IMR-90 (cell line): ENCODE data around the gene MYO5A. TPM values are rescaled to one million over a fixed set of nuclear protein-coding genes. Genes with fewer than 3 reads are reported as not detected.

ENCODE experiments used
- ATAC-seq: fragments of 200-7000 bp; cut with Tn5 transposase; 2 replicates; pipeline ENCODE4 v1.9.1; 2020; ENCODE audit warnings: low read depth, mild to moderate bottlenecking, moderate library complexity
- BruUV-seq: library from RNA; stranded (reverse); fragments of 400-500 nt; replicated peaks from 2 replicates; lab custom pipeline; 2021; lab: Mats Ljungman, UMichigan
- CTCF ChIA-PET: fragments of 300-600 bp; formaldehyde crosslinking; extraction: SDS; loops from one replicate; lab custom pipeline; 2021; ENCODE audit warnings: antibody characterized with exemption; lab: Yijun Ruan, JAX
- POLR2A ChIA-PET: fragments of 300-600 bp; sonication (Branson Sonifier 250); formaldehyde crosslinking; loops from one replicate; lab custom pipeline; 2022; ENCODE audit warnings: antibody characterized with exemption; ENCODE audit not compliant: unreplicated experiment; lab: Charles Lee
- DNase-seq: peaks from one replicate; pipeline ENCODE4 v3.0.0; 2013
- H2AFZ ChIP-seq: replicated peaks from 2 replicates; pipeline ENCODE3; 2013; ENCODE audit warnings: low read length, mild to moderate bottlenecking; ENCODE audit not compliant: poor library complexity
- H2AK5ac ChIP-seq: 2 replicates; pipeline ENCODE4 v1.6.1; 2013; ENCODE audit warnings: low read depth, low read length, inconsistent platforms
- H2AK9ac ChIP-seq: replicated peaks from 2 replicates; pipeline ENCODE3; 2013; ENCODE audit warnings: mild to moderate bottlenecking, low read depth, low read length, moderate library complexity; ENCODE audit not compliant: poor library complexity
- H2BK120ac ChIP-seq: 2 replicates; pipeline ENCODE4 v1.6.1; 2013; ENCODE audit warnings: low read depth, low read length, inconsistent platforms
- H2BK15ac ChIP-seq: 3 replicates; pipeline ENCODE4 v1.6.1; 2013; ENCODE audit warnings: low read depth, low read length, inconsistent platforms
- H2BK20ac ChIP-seq: 2 replicates; pipeline ENCODE4 v1.6.1; 2013; ENCODE audit warnings: low read depth, mild to moderate bottlenecking, inconsistent platforms, low read length, moderate library complexity
- H2BK5ac ChIP-seq: 2 replicates; pipeline ENCODE4 v1.6.1; 2013; ENCODE audit warnings: mild to moderate bottlenecking, low read depth, low read length, inconsistent platforms; ENCODE audit not compliant: poor library complexity, severe bottlenecking
- H3K14ac ChIP-seq: replicated peaks from 2 replicates; pipeline ENCODE4 v1.6.1; 2013; ENCODE audit warnings: low read depth, low read length, inconsistent platforms
- H3K18ac ChIP-seq: 2 replicates; pipeline ENCODE4 v1.6.1; 2013; ENCODE audit warnings: low read depth, low read length, control low read depth
- H3K23ac ChIP-seq: 2 replicates; pipeline ENCODE4 v1.6.1; 2013; ENCODE audit warnings: low read depth, low read length, inconsistent platforms
- H3K27ac ChIP-seq: 2 replicates; pipeline ENCODE4 v1.5.1; 2013; ENCODE audit warnings: mild to moderate bottlenecking, control low read depth, low read length; ENCODE audit not compliant: insufficient read depth
- H3K27me3 ChIP-seq: 2 replicates; pipeline ENCODE4 v1.6.1; 2013; ENCODE audit warnings: low read length; ENCODE audit not compliant: control insufficient read depth, insufficient read depth
- H3K36me3 ChIP-seq: 2 replicates; pipeline ENCODE4 v1.6.1; 2013; ENCODE audit warnings: low read length, mixed read lengths; ENCODE audit not compliant: control insufficient read depth, insufficient read depth
- H3K4ac ChIP-seq: 2 replicates; pipeline ENCODE4 v1.6.1; 2013; ENCODE audit warnings: low read depth, low read length, inconsistent platforms
- H3K4me1 ChIP-seq: 2 replicates; pipeline ENCODE4 v1.6.1; 2013; ENCODE audit warnings: low read length, mixed read lengths; ENCODE audit not compliant: control insufficient read depth, insufficient read depth
- H3K4me2 ChIP-seq: 2 replicates; pipeline ENCODE4 v1.6.1; 2013; ENCODE audit warnings: low read depth, mild to moderate bottlenecking, control low read depth, low read length, moderate library complexity
- H3K4me3 ChIP-seq: 2 replicates; pipeline ENCODE4 v1.5.1; 2013; ENCODE audit warnings: low read depth, mild to moderate bottlenecking, control low read depth, low read length, moderate library complexity; ENCODE audit not compliant: insufficient read depth
- H3K56ac ChIP-seq: 2 replicates; pipeline ENCODE4 v1.6.1; 2013; ENCODE audit warnings: low read length, inconsistent platforms; ENCODE audit not compliant: insufficient read depth; ENCODE audit errors: extremely low read depth
- H3K79me1 ChIP-seq, 2 experiments: 2 replicates each; pipeline ENCODE4 v1.6.1; 2013; ENCODE audit warnings: low read length in 2 of 2, inconsistent platforms in 1 of 2, low read depth in 1 of 2
- H3K9ac ChIP-seq: 2 replicates; pipeline ENCODE4 v1.6.1; 2013; ENCODE audit warnings: low read depth, low read length, control low read depth
- H3K9me1 ChIP-seq: 2 replicates; pipeline ENCODE4 v1.6.1; 2013; ENCODE audit warnings: low read length, inconsistent platforms; ENCODE audit not compliant: insufficient read depth
- H3K9me3 ChIP-seq: 2 replicates; pipeline ENCODE4 v1.6.1; 2013; ENCODE audit warnings: low read length; ENCODE audit not compliant: control insufficient read depth, insufficient read depth
- H4K20me1 ChIP-seq: 2 replicates; pipeline ENCODE4 v1.6.1; 2013; ENCODE audit warnings: low read length, inconsistent platforms; ENCODE audit not compliant: insufficient read depth
- H4K5ac ChIP-seq: 2 replicates; pipeline ENCODE4 v1.6.1; 2013; ENCODE audit warnings: mild to moderate bottlenecking, low read depth, low read length, control low read depth
- H4K8ac ChIP-seq, 2 experiments: 2 replicates each; pipeline ENCODE4 v1.6.1; 2013; ENCODE audit warnings: low read depth in 2 of 2, low read length in 2 of 2, control low read depth in 1 of 2, inconsistent platforms in 1 of 2
- H4K91ac ChIP-seq: 2 replicates; pipeline ENCODE4 v1.6.1; 2013; ENCODE audit warnings: low read depth, low read length, inconsistent platforms; ENCODE audit not compliant: insufficient read depth
- BHLHE40 ChIP-seq: fragments of 150-350 bp; IDR thresholded peaks from 2 replicates; pipeline ENCODE4 v1.6.1; 2016; ENCODE audit warnings: mild to moderate bottlenecking, low read depth, low read length
- CEBPB ChIP-seq: IDR thresholded peaks from 2 replicates; pipeline ENCODE4 v1.6.1; 2012; ENCODE audit warnings: low read depth, low read length, improper control_type of control experiment
- CHD1 ChIP-seq: IDR thresholded peaks from 2 replicates; pipeline ENCODE4 v1.6.1; 2012; ENCODE audit warnings: low read depth, low read length, improper control_type of control experiment
- CTCF ChIP-seq: conservative IDR thresholded peaks from 2 replicates; pipeline ENCODE4 v1.5.1; 2012; ENCODE audit warnings: mild to moderate bottlenecking, low read depth, low read length, improper control_type of control experiment
- ELK1 ChIP-seq: fragments of 150-350 bp; IDR thresholded peaks from 2 replicates; pipeline ENCODE4 v1.6.1; 2016; ENCODE audit warnings: low read depth, mild to moderate bottlenecking, low read length, moderate library complexity, borderline replicate concordance
- FOS ChIP-seq: fragments of 150-350 bp; IDR thresholded peaks from 2 replicates; pipeline ENCODE4 v1.6.1; 2016; ENCODE audit warnings: low read depth, low read length
- MAFK ChIP-seq: IDR thresholded peaks from 2 replicates; pipeline ENCODE4 v1.6.1; 2012; ENCODE audit warnings: low read depth, low read length, improper control_type of control experiment
- MAZ ChIP-seq: IDR thresholded peaks from 2 replicates; pipeline ENCODE4 v1.6.1; 2012; ENCODE audit warnings: low read depth, mild to moderate bottlenecking, low read length, improper control_type of control experiment, moderate library complexity, borderline replicate concordance
- MXI1 ChIP-seq: IDR thresholded peaks from 2 replicates; pipeline ENCODE4 v1.6.1; 2012; ENCODE audit warnings: low read depth, mild to moderate bottlenecking, low read length, moderate library complexity, borderline replicate concordance
- NFE2L2 ChIP-seq: fragments of 150-350 bp; IDR thresholded peaks from 2 replicates; pipeline ENCODE4 v1.6.1; 2016; ENCODE audit warnings: low read depth, mild to moderate bottlenecking, low read length
- POLR2A ChIP-seq: IDR thresholded peaks from 2 replicates; pipeline ENCODE4 v1.6.1; 2012; ENCODE audit warnings: mild to moderate bottlenecking, low read depth, low read length
- RAD21 ChIP-seq: IDR thresholded peaks from 2 replicates; pipeline ENCODE4 v1.6.1; 2012; ENCODE audit warnings: low read length, improper control_type of control experiment
- RCOR1 ChIP-seq: IDR thresholded peaks from 2 replicates; pipeline ENCODE4 v1.6.1; 2012; ENCODE audit warnings: mild to moderate bottlenecking, low read length, improper control_type of control experiment; ENCODE audit not compliant: insufficient replicate concordance
- RFX5 ChIP-seq: IDR thresholded peaks from 2 replicates; pipeline ENCODE4 v1.8.0; 2012; ENCODE audit warnings: low read depth, mild to moderate bottlenecking, low read length, moderate library complexity
- SMC3 ChIP-seq: fragments of 150-350 bp; IDR thresholded peaks from 2 replicates; pipeline ENCODE4 v1.6.1; 2016; ENCODE audit warnings: low read depth, mild to moderate bottlenecking, antibody characterized with exemption, low read length, moderate library complexity
- USF2 ChIP-seq: fragments of 150-350 bp; IDR thresholded peaks from 2 replicates; pipeline ENCODE4 v1.6.1; 2017; ENCODE audit warnings: mild to moderate bottlenecking, antibody characterized with exemption, low read length, low read depth
- dilution Hi-C: fragments of 300-500 bp; cut with HindIII; formaldehyde crosslinking; loops from one replicate; pipeline ENCODE4 v1.14.3; 2018; ENCODE audit warnings: low sequenced_read_pairs; ENCODE audit not compliant: unreplicated experiment
- in situ Hi-C: fragments of 300-500 bp; cut with MboI; formaldehyde crosslinking; loops from 3 replicates; pipeline ENCODE4 v1.14.3; 2019; ENCODE audit warnings: low sequenced_read_pairs, inconsistent platforms, mixed read lengths
- intact Hi-C: fragments of 100-400 bp; cut with micrococcal nuclease; formaldehyde crosslinking; loops from 2 replicates; pipeline ENCODE4 v1.10.0; 2022
- polyA plus RNA-seq, 3 experiments: library from polyadenylated mRNA; depleted of rRNA; stranded (reverse); fragments of >200 nt; gene quantifications; 2 replicates each; pipeline ENCODE4 v1.2.3, GENCODE V29; 2012; ENCODE audit warnings: low replicate concordance in 1 of 3
- total RNA-seq: library from RNA; depleted of rRNA; stranded (reverse); fragments of >200 nt; gene quantifications from 2 replicates; pipeline ENCODE4 v1.2.3, GENCODE V29; 2012

The MYO5A gene
- total and polyA plus RNA-seq, 2 of the 4 experiments (the other 2 are of a cell fraction) = 19.4 to 69.2 TPM

GRCh38 chr15:52557274-52557641, 28.6 kb upstream of the MYO5A start:
- H2BK20ac ChIP-seq = no peak overlapping the region
- H2BK15ac ChIP-seq = no peak overlapping the region
- H2AK5ac ChIP-seq = no peak overlapping the region
- DNase-seq (peak; percentile 45), ATAC-seq (no peak)
- H2AK9ac ChIP-seq = no peak overlapping the region
- in situ Hi-C loops = no loop called here
- H3K9me3 ChIP-seq = no peaks in the 10 kb centered on the region
- ChIA-PET POLR2A (no interaction called here), CTCF (interaction anchor here (1.8 kb wide), 1 partner anchor 300 kb away, joined by 4 read pairs; no protein-coding TSS in a partner anchor)
- H3K9me1 ChIP-seq = peaks cover 11% of the 10 kb centered on the region
- dilution Hi-C loops = no loop called here
- H4K8ac ChIP-seq = no peak overlapping the region
- no peak overlapping the region for H4K5ac ChIP-seq
- H2BK120ac ChIP-seq = no peak overlapping the region
- intact Hi-C loops = no loop called here
- no peak overlapping the region for H3K56ac ChIP-seq
- H3K4me2 ChIP-seq = no peak overlapping the region
- H4K20me1 ChIP-seq = peaks cover 36% of the 10 kb centered on the region
- peaks cover 11 to 47% of the 10 kb centered on the region in 2 experiments for H3K79me1 ChIP-seq
- H3K36me3 ChIP-seq = peaks cover 3% of the 10 kb centered on the region
- H3K4ac ChIP-seq = no peak overlapping the region
- peak overlapping the region; percentile 69 for H2BK5ac ChIP-seq
- H3K23ac ChIP-seq = no peak overlapping the region
- no peak overlapping the region for H3K9ac ChIP-seq
- no peak overlapping the region for H3K18ac ChIP-seq
- no peak for TF ChIP-seq ELK1
- TF ChIP-seq SMC3 = no peak
- TF ChIP-seq MAFK = no peak
- no peak for TF ChIP-seq RAD21
- no peak for TF ChIP-seq MXI1
- TF ChIP-seq NFE2L2 = no peak
- no peak for TF ChIP-seq MAZ
- TF ChIP-seq CHD1 = no peak
- TF ChIP-seq POLR2A = no peak
- TF ChIP-seq CEBPB = no peak
- no peak for TF ChIP-seq BHLHE40
- no peak for TF ChIP-seq RCOR1
- TF ChIP-seq USF2 = no peak
- TF ChIP-seq CTCF = no peak
- no peak for TF ChIP-seq RFX5
- no peak for TF ChIP-seq FOS
- H2AFZ ChIP-seq = no peak overlapping the region
- peaks cover 17% of the 10 kb centered on the region for H3K4me1 ChIP-seq
- H3K27me3 ChIP-seq = no peaks in the 10 kb centered on the region
- H3K14ac ChIP-seq = no peak overlapping the region
- H4K91ac ChIP-seq = no peak overlapping the region
- no peak overlapping the region for H3K27ac ChIP-seq
- BruUV-seq = no TSS peak
- no peak overlapping the region for H3K4me3 ChIP-seq
